ENCODE data around the gene SNAPC4.

GRCh38 chr9:136383436-136383835, 16.5 kb downstream of the SNAPC4 start:
- TF ChIP-seq POLR2A (IDR thresholded peaks at IDR 0.05) = no peak
- no peak for TF ChIP-seq CTCF (IDR thresholded peaks at IDR 0.05)
